GM12874 (cell line): ENCODE measurements around the gene PCDHGC4.

Experiments
- TF ChIP-seq, protein P1 (sequence below): IDR thresholded peaks from 2 replicates; pipeline ENCODE4 v1.5.1; 2011; ENCODE audit warnings: low read depth, mild to moderate bottlenecking, control low read depth, low read length, moderate library complexity; ENCODE audit not compliant: insufficient read depth

Gene PCDHGC4

DNA sequence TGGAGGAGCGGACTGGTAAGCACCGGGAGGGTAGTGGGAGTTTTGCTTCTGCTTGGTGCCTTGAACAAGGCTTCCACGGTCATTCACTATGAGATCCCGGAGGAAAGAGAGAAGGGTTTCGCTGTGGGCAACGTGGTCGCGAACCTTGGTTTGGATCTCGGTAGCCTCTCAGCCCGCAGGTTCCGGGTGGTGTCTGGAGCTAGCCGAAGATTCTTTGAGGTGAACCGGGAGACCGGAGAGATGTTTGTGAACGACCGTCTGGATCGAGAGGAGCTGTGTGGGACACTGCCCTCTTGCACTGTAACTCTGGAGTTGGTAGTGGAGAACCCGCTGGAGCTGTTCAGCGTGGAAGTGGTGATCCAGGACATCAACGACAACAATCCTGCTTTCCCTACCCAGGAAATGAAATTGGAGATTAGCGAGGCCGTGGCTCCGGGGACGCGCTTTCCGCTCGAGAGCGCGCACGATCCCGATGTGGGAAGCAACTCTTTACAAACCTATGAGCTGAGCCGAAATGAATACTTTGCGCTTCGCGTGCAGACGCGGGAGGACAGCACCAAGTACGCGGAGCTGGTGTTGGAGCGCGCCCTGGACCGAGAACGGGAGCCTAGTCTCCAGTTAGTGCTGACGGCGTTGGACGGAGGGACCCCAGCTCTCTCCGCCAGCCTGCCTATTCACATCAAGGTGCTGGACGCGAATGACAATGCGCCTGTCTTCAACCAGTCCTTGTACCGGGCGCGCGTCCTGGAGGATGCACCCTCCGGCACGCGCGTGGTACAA is 8.5 kb upstream of the PCDHGC4 start:
- TF ChIP-seq, protein P1, sequence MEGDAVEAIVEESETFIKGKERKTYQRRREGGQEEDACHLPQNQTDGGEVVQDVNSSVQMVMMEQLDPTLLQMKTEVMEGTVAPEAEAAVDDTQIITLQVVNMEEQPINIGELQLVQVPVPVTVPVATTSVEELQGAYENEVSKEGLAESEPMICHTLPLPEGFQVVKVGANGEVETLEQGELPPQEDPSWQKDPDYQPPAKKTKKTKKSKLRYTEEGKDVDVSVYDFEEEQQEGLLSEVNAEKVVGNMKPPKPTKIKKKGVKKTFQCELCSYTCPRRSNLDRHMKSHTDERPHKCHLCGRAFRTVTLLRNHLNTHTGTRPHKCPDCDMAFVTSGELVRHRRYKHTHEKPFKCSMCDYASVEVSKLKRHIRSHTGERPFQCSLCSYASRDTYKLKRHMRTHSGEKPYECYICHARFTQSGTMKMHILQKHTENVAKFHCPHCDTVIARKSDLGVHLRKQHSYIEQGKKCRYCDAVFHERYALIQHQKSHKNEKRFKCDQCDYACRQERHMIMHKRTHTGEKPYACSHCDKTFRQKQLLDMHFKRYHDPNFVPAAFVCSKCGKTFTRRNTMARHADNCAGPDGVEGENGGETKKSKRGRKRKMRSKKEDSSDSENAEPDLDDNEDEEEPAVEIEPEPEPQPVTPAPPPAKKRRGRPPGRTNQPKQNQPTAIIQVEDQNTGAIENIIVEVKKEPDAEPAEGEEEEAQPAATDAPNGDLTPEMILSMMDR = no peak

DNA sequence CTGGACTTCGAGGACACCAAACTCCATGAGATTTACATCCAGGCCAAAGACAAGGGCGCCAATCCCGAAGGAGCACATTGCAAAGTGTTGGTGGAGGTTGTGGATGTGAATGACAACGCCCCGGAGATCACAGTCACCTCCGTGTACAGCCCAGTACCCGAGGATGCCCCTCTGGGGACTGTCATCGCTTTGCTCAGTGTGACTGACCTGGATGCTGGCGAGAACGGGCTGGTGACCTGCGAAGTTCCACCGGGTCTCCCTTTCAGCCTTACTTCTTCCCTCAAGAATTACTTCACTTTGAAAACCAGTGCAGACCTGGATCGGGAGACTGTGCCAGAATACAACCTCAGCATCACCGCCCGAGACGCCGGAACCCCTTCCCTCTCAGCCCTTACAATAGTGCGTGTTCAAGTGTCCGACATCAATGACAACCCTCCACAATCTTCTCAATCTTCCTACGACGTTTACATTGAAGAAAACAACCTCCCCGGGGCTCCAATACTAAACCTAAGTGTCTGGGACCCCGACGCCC is 7.7 kb upstream of the PCDHGC4 start:
- TF ChIP-seq, protein P1 = no peak

DNA sequence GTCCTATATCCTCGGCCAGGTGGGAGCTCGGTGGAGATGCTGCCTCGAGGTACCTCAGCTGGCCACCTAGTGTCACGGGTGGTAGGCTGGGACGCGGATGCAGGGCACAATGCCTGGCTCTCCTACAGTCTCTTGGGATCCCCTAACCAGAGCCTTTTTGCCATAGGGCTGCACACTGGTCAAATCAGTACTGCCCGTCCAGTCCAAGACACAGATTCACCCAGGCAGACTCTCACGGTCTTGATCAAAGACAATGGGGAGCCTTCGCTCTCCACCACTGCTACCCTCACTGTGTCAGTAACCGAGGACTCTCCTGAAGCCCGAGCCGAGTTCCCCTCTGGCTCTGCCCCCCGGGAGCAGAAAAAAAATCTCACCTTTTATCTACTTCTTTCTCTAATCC is 7.0 kb upstream of the PCDHGC4 start:
- TF ChIP-seq, protein P1 = no peak

DNA sequence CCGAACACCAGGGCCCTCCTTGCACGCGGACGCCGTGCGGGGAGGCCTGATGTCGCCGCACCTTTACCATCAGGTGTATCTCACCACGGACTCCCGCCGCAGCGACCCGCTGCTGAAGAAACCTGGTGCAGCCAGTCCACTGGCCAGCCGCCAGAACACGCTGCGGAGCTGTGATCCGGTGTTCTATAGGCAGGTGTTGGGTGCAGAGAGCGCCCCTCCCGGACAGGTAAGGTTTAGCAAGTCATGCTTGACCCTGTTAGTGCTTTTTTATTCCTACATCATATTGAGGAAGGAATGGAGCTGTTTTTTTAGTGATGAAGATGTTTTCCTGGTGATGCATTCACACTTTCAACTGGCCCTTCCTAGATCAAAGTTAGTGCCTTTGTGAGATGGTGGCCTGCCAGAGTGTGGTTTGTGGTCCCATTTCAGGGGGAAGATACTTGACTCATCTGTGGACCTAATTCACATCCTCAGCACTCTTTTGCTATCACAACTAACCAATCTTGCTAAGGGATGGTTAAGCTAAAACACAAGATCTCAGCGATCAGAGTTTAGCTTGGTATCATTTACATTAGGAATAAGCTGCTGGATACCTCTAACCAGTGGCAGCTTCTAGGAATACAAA is 6.4 kb upstream of the PCDHGC4 start:
- TF ChIP-seq, protein P1 = peak; percentile 30; the same call in 1 of the 2 replicates

DNA sequence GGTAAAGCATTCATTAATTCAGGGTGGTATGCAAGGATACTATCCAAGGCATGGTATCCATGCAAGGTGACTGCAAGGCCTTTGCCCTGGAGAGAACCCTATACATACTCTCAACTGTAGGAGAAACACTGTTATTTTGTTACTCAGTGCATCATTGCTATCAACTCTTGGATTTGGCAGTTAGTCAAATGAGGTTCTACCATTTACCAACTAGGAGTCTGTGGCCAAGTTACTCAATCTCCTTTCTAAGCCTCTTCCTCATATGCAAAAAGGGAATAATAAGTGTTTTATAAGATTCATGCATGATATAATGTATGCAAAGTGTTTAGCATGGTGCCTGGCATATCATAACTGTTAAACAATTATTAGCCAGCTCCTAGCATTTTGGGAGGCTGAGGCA is 5.1 kb upstream of the PCDHGC4 start:
- TF ChIP-seq, protein P1 = no peak

DNA sequence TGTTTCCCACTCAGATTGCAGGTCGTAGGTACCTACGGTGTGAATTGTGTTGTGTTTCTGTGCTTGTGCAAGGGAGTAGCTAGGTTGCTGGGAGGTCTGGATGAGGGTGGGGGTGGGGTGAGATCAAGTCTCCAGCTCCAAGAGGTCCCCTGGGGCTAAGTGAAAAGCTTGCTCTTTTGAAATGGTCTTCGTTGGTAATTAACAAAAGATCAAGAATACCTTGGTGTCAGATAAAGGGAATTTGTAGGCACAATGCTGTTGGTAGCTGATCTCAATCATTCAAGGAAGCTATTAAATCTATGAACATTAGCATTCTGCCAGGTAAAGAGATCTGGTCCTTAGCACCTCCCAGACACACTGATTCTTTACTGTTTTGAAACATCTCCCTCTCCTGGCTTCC is 928 bp upstream of the PCDHGC4 start:
- TF ChIP-seq, protein P1 = no peak

DNA sequence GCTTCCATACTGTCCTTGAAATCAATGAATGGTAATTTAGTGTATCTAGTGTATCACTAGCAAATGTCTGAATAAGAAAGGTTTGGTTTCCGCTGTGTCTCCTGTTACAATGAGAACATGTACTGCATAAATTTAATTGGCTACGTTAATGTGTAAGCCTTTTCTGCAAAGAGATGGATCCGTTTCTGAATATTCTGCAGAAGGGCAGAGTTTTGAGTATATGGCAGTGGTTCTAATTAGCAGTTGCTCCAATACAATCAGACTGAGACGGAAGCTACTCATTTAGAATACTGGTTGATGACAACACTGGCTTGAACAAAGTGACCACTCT is 555 bp upstream of the PCDHGC4 start:
- TF ChIP-seq, protein P1 = no peak
